ENCODE results near the gene AKR1C4. TPM values are rescaled to one million over a fixed set of nuclear protein-coding genes. Genes with fewer than 3 reads are reported as not detected.
"Not testable (repeated sequence)": the region's sequence is repeated elsewhere in the genome, so short reads cannot be mapped to it uniquely, and the experiment has no call there.

Gene AKR1C4
- total RNA-seq, 1 donor from 2014 or later: not detected

GRCh38 chr10:5180503-5180902 is 16.1 kb upstream of the AKR1C4 start:
- H3K36me3 Mint-ChIP-seq (ENCODE audit: low read depth); H3K4me3 Mint-ChIP-seq (ENCODE audit: low read depth); DNase-seq (ENCODE audit: low spot score); H3K27me3 Mint-ChIP-seq (ENCODE audit: low read depth); H3K27ac Mint-ChIP-seq; H3K9me3 Mint-ChIP-seq; intact Hi-C loops (cut with micrococcal nuclease); H3K4me1 Mint-ChIP-seq (ENCODE audit: low read depth): not testable (repeated sequence)

GRCh38 chr10:5183923-5184322 is 12.7 kb upstream of the AKR1C4 start:
- no peaks in the 10 kb centered on the region for H3K36me3 Mint-ChIP-seq (ENCODE audit: low read depth)

GRCh38 chr10:5184987-5185775 is 11.5 kb upstream of the AKR1C4 start, which contains the start of gene AKR1C8:
Gene AKR1C8, minus strand, starts transcription at chr10:5185150. Its CDS starts 46 bp downstream, at chr10:5185104.
- H3K4me3 Mint-ChIP-seq (ENCODE audit: low read depth): no peak within 1 kb of the TSS
- no peaks in the 10 kb centered on the region for H3K27me3 Mint-ChIP-seq (ENCODE audit: low read depth)
- intact Hi-C loops (cut with micrococcal nuclease): no loop called here
- no peak for DNase-seq (ENCODE audit: low spot score)
- peaks cover 2% of the 10 kb centered on the region for H3K4me1 Mint-ChIP-seq (ENCODE audit: low read depth)
- no peaks in the 10 kb centered on the region for H3K9me3 Mint-ChIP-seq
- H3K36me3 Mint-ChIP-seq (ENCODE audit: low read depth): no peaks in the 10 kb centered on the region
- no peak within 1 kb of the TSS for H3K27ac Mint-ChIP-seq

More at GRCh38 chr10:5183923-5184322, 12.7 kb upstream of the AKR1C4 start:
- H3K9me3 Mint-ChIP-seq: no peaks in the 10 kb centered on the region
- no peaks in the 10 kb centered on the region for H3K4me1 Mint-ChIP-seq (ENCODE audit: low read depth)
- intact Hi-C loops (cut with micrococcal nuclease): no loop called here
- no peak overlapping the region for H3K4me3 Mint-ChIP-seq (ENCODE audit: low read depth)
- H3K27me3 Mint-ChIP-seq (ENCODE audit: low read depth): no peaks in the 10 kb centered on the region
- no peak overlapping the region for H3K27ac Mint-ChIP-seq
- DNase-seq (ENCODE audit: low spot score): no peak

GRCh38 chr10:5187867-5188266 is 8.8 kb upstream of the AKR1C4 start:
- DNase-seq (ENCODE audit: low spot score): no peak
- Mint-ChIP-seq H3K27me3 (ENCODE audit: low read depth) (no peaks in the 10 kb centered on the region), H3K4me1 (ENCODE audit: low read depth) (peaks cover 2% of the 10 kb centered on the region)

GRCh38 chr10:5188358-5188757 is 8.3 kb upstream of the AKR1C4 start:
- Mint-ChIP-seq H3K9me3 (no peaks in the 10 kb centered on the region), H3K27ac (no peak overlapping the region), H3K4me3 (ENCODE audit: low read depth) (no peak overlapping the region), H3K36me3 (ENCODE audit: low read depth) (no peaks in the 10 kb centered on the region), H3K27me3 (ENCODE audit: low read depth) (no peaks in the 10 kb centered on the region), H3K4me1 (ENCODE audit: low read depth) (peaks cover 2% of the 10 kb centered on the region)
- DNase-seq (ENCODE audit: low spot score): no peak
- intact Hi-C loops (cut with micrococcal nuclease): no loop called here

More at GRCh38 chr10:5187867-5188266, 8.8 kb upstream of the AKR1C4 start:
- no peak overlapping the region for H3K27ac Mint-ChIP-seq
- H3K4me3 Mint-ChIP-seq (ENCODE audit: low read depth): no peak overlapping the region
- H3K9me3 Mint-ChIP-seq: no peaks in the 10 kb centered on the region
- intact Hi-C loops (cut with micrococcal nuclease): no loop called here
- no peaks in the 10 kb centered on the region for H3K36me3 Mint-ChIP-seq (ENCODE audit: low read depth)

- no peak overlapping the region for H3K4me3 Mint-ChIP-seq (ENCODE audit: low read depth)
- H3K36me3 Mint-ChIP-seq (ENCODE audit: low read depth): no peaks in the 10 kb centered on the region
- no peaks in the 10 kb centered on the region for H3K27me3 Mint-ChIP-seq (ENCODE audit: low read depth)
- no peak overlapping the region for H3K27ac Mint-ChIP-seq
- H3K9me3 Mint-ChIP-seq: peaks cover 4% of the 10 kb centered on the region
- intact Hi-C loops (cut with micrococcal nuclease): no loop called here
- H3K4me1 Mint-ChIP-seq (ENCODE audit: low read depth): peaks cover 2% of the 10 kb centered on the region
- no peak for DNase-seq (ENCODE audit: low spot score)
These were observed 2.2 kb upstream of the AKR1C4 start for GRCh38 chr10:5194431-5194830.

- Mint-ChIP-seq H3K27me3 (ENCODE audit: low read depth) (no peaks in the 10 kb centered on the region), H3K4me3 (ENCODE audit: low read depth) (no peak overlapping the region), H3K4me1 (ENCODE audit: low read depth) (no peaks in the 10 kb centered on the region), H3K27ac (no peak overlapping the region), H3K36me3 (ENCODE audit: low read depth) (no peaks in the 10 kb centered on the region), H3K9me3 (peaks cover 4% of the 10 kb centered on the region)
- no peak for DNase-seq (ENCODE audit: low spot score)
- intact Hi-C loops (cut with micrococcal nuclease): no loop called here
These were observed 786 bp upstream of the AKR1C4 start for GRCh38 chr10:5195727-5196374.

GRCh38 chr10:5198386-5198785 is 1.7 kb downstream of the AKR1C4 start:
- intact Hi-C loops (cut with micrococcal nuclease): no loop called here
- Mint-ChIP-seq H3K27ac (no peak overlapping the region), H3K36me3 (ENCODE audit: low read depth) (no peaks in the 10 kb centered on the region), H3K9me3 (peaks cover 4% of the 10 kb centered on the region), H3K4me1 (ENCODE audit: low read depth) (no peaks in the 10 kb centered on the region), H3K4me3 (ENCODE audit: low read depth) (no peak overlapping the region), H3K27me3 (ENCODE audit: low read depth) (no peaks in the 10 kb centered on the region)
- no peak for DNase-seq (ENCODE audit: low spot score)

GRCh38 chr10:5199398-5199797 is 2.8 kb downstream of the AKR1C4 start:
- intact Hi-C loops (cut with micrococcal nuclease): no loop called here
- Mint-ChIP-seq H3K9me3 (peaks cover 4% of the 10 kb centered on the region), H3K4me1 (ENCODE audit: low read depth) (no peaks in the 10 kb centered on the region), H3K36me3 (ENCODE audit: low read depth) (no peaks in the 10 kb centered on the region), H3K27me3 (ENCODE audit: low read depth) (no peaks in the 10 kb centered on the region), H3K4me3 (ENCODE audit: low read depth) (no peak overlapping the region), H3K27ac (no peak overlapping the region)
- no peak for DNase-seq (ENCODE audit: low spot score)

- no peak for DNase-seq (ENCODE audit: low spot score)
- H3K9me3 Mint-ChIP-seq: peaks cover 5% of the 10 kb centered on the region
- peaks cover 9% of the 10 kb centered on the region for H3K4me1 Mint-ChIP-seq (ENCODE audit: low read depth)
- no peak overlapping the region for H3K27ac Mint-ChIP-seq
- H3K27me3 Mint-ChIP-seq (ENCODE audit: low read depth): no peaks in the 10 kb centered on the region
- H3K4me3 Mint-ChIP-seq (ENCODE audit: low read depth): no peak overlapping the region
- no peaks in the 10 kb centered on the region for H3K36me3 Mint-ChIP-seq (ENCODE audit: low read depth)
- intact Hi-C loops (cut with micrococcal nuclease): no loop called here
These were observed 10.2 kb downstream of the AKR1C4 start for GRCh38 chr10:5206799-5207198.

- H3K4me3 Mint-ChIP-seq (ENCODE audit: low read depth); DNase-seq (ENCODE audit: low spot score); H3K27me3 Mint-ChIP-seq (ENCODE audit: low read depth); H3K9me3 Mint-ChIP-seq; intact Hi-C loops (cut with micrococcal nuclease); H3K27ac Mint-ChIP-seq; H3K36me3 Mint-ChIP-seq (ENCODE audit: low read depth); H3K4me1 Mint-ChIP-seq (ENCODE audit: low read depth): not testable (repeated sequence)
These were observed 13.1 kb downstream of the AKR1C4 start for GRCh38 chr10:5209776-5210175.

- intact Hi-C loops (cut with micrococcal nuclease); H3K27me3 Mint-ChIP-seq (ENCODE audit: low read depth); H3K36me3 Mint-ChIP-seq (ENCODE audit: low read depth); H3K4me1 Mint-ChIP-seq (ENCODE audit: low read depth); H3K4me3 Mint-ChIP-seq (ENCODE audit: low read depth); DNase-seq (ENCODE audit: low spot score); H3K9me3 Mint-ChIP-seq; H3K27ac Mint-ChIP-seq: not testable (repeated sequence)
These were observed 13.6 kb downstream of the AKR1C4 start for GRCh38 chr10:5210261-5210660.

All from activated T-helper 2 cell treated with anti-CD3 and anti-CD28 coated beads, Interferon-gamma antibody, Interleukin-2, Interleukin-4, amounts not matched to agents 10 μg/mL and 5 μg/mL and 100 μg/mL, durations not matched to agents 14 hours and 24 hours and 36 hours (primary cell).